Smooth muscle cell (in vitro differentiated cells): ENCODE data around the gene SLC17A9. TPM values are rescaled to one million over a fixed set of nuclear protein-coding genes. Genes with fewer than 3 reads are reported as not detected.
"Not testable (repeated sequence)": the region's sequence is repeated elsewhere in the genome, so short reads cannot be mapped to it uniquely, and the experiment has no call there.

Source experiments
- DNase-seq: peaks from one replicate; lab custom pipeline; 2025; ENCODE audit not compliant: unreplicated experiment; lab: John Stamatoyannopoulos, UW
- H2AFZ ChIP-seq: fragments of 200-600 bp; sonication (generic); 2 replicates; pipeline ENCODE4 v1.6.0; 2016; ENCODE audit warnings: antibody characterized with exemption, low read depth, mild to moderate bottlenecking
- H3F3A ChIP-seq: fragments of 200-600 bp; sonication (generic); 2 replicates; pipeline ENCODE4 v1.6.0; 2017; ENCODE audit warnings: antibody characterized with exemption, low read depth
- H3K27ac ChIP-seq: fragments of 200-600 bp; sonication (generic); 2 replicates; pipeline ENCODE4 v1.5.1; 2016; ENCODE audit warnings: low read depth, mild to moderate bottlenecking
- H3K27me3 ChIP-seq: fragments of 200-600 bp; sonication (generic); 2 replicates; pipeline ENCODE4 v1.6.1; 2016; ENCODE audit warnings: low read depth, mild to moderate bottlenecking
- H3K36me3 ChIP-seq: fragments of 200-600 bp; sonication (generic); 2 replicates; pipeline ENCODE4 v1.5.1; 2016; ENCODE audit warnings: low read depth
- H3K4me1 ChIP-seq: fragments of 200-600 bp; sonication (generic); 2 replicates; pipeline ENCODE4 v1.5.1; 2016; ENCODE audit warnings: low read depth
- H3K4me2 ChIP-seq: fragments of 200-600 bp; sonication (generic); 2 replicates; pipeline ENCODE4 v1.6.0; 2016; ENCODE audit warnings: mild to moderate bottlenecking
- H3K4me3 ChIP-seq: fragments of 200-600 bp; sonication (generic); 2 replicates; pipeline ENCODE4 v1.5.1; 2016; ENCODE audit warnings: mild to moderate bottlenecking
- H3K79me2 ChIP-seq: fragments of 200-600 bp; sonication (generic); 2 replicates; pipeline ENCODE4 v1.6.0; 2016; ENCODE audit warnings: low read depth, mild to moderate bottlenecking
- H3K9ac ChIP-seq: fragments of 200-600 bp; sonication (generic); 2 replicates; pipeline ENCODE4 v1.6.0; 2016; ENCODE audit warnings: low read depth
- H3K9me3 ChIP-seq: fragments of 200-600 bp; sonication (generic); replicated peaks from 2 replicates; pipeline ENCODE4 v1.5.1; 2016; ENCODE audit warnings: low read depth
- H4K20me1 ChIP-seq: fragments of 200-600 bp; sonication (generic); 2 replicates; pipeline ENCODE4 v1.6.0; 2016; ENCODE audit warnings: low read depth
- WGBS: methylation state at CpG from one replicate; pipeline ENCODE4 v1.1.7; 2016; ENCODE audit warnings: low lambda C conversion rate; 5-methylcytosine and 5-hydroxymethylcytosine counted together
- polyA plus RNA-seq: library from polyadenylated mRNA; unstranded; fragments of >200 nt; fragmentation: Nextera tagmentation; extraction: Ambion mirVana; gene quantifications from 2 replicates; pipeline ENCODE4 v1.2.1, GENCODE V29; 2016
- total RNA-seq: library from RNA; depleted of rRNA; stranded (reverse); fragments of >200 nt; gene quantifications from 2 replicates; pipeline ENCODE4 v1.2.3, GENCODE V29; 2014
- TF ChIP-seq, protein P1 (sequence below): fragments of 200-600 bp; sonication (generic); IDR thresholded peaks from 2 replicates; pipeline ENCODE4 v1.5.1; 2017; ENCODE audit warnings: borderline replicate concordance, mild to moderate bottlenecking, antibody characterized with exemption; ENCODE audit not compliant: insufficient read depth, poor library complexity, severe bottlenecking

Gene SLC17A9
- total and polyA plus RNA-seq, 2 experiments from 2014 or later = 32.5 to 96.7 TPM

DNA sequence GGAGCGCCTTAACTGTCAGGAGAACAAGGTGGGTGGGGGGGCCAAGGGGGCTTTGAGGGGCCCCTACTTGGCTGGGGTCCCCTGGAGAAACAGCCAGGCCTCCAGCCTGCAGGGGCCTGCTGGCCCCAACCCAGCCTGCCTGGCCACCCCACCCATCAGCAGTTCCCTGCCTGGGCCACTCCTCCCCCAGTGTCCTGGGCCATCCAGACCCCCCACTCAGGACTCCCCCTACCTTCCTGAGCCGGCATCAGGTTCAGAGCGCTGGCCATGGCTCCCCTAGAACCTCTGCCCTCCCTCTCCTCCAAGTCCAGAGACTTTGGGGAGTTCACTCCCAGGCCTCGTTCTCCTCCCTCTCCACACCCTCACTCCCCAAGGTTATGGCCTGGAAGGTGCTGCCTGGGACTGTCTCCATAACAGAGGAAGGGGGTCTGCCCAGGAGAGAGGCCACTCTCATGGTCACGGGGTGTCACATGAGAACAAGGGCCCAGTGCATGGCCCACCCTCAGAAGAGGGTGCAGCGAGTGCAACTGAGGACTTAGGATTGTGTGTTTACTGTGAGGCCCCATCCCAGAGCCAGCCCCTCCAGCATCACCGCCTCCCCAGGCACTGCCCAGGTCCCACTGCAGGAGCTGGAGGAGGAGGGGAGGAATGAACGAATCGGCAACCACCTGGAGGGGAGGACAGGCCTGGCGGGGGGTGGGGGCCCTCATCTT, 6.0 kb downstream of the SLC17A9 start:
- 90% methylated on average over 10 of the region's 10 CpGs for WGBS

DNA sequence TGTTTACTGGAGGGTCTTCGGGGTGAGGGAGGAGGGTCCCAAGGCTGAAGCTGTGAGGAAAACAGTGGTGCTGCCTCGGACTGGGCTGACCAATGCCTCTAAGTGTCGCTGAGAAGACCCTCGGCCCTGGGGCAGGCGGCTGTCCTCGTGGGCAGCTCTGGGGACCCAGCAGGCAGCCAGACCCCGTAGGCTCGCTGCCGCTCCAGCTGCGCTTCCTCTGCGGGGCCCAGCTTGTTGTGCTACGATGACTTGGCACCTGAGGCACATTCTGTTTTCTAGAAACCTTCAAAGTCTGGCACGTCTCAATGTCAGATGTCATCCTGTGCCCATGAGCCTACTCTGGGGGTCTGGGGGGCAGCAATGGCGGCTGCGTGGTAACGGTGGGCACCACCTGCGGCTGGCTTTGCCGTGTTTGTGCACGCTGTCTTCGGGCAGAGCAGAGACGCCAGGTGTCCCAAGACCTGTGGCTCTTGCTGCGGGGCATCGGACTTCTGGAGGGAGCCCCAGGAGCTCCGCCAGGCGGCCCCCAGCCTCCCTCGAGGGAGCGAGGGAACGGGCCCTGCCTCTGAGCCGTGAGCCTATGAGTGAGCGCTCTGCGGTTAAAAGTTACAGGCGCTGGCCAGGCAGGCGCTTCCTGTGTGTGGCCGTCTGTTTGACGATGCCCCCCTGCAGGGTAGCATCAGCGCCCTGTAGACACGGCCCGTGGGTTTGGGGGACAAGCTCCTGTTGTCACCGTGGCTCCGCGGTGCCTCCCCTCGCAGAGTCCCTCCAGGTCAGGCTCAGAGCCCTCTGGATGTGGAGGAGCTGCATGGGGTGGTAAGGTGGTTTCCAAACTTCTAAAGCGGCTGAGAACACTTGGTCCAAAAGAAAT, 6.8 kb downstream of the SLC17A9 start:
- Histone ChIP-seq H4K20me1 (peaks cover 97% of the 10 kb centered on the region), H2AFZ (no peak overlapping the region), H3K4me3 (no peak overlapping the region), H3F3A (no peaks in the 10 kb centered on the region), H3K4me2 (no peak overlapping the region), H3K36me3 (no peaks in the 10 kb centered on the region), H3K9me3 (no peaks in the 10 kb centered on the region), H3K27ac (no peak overlapping the region), H3K4me1 (peaks cover 3% of the 10 kb centered on the region), H3K27me3 (no peaks in the 10 kb centered on the region), H3K9ac (no peak overlapping the region), H3K79me2 (peaks cover 25% of the 10 kb centered on the region)
- no peak for DNase-seq
- WGBS = 97% methylated on average over 43 of the region's 43 CpGs
- TF ChIP-seq, protein P1, sequence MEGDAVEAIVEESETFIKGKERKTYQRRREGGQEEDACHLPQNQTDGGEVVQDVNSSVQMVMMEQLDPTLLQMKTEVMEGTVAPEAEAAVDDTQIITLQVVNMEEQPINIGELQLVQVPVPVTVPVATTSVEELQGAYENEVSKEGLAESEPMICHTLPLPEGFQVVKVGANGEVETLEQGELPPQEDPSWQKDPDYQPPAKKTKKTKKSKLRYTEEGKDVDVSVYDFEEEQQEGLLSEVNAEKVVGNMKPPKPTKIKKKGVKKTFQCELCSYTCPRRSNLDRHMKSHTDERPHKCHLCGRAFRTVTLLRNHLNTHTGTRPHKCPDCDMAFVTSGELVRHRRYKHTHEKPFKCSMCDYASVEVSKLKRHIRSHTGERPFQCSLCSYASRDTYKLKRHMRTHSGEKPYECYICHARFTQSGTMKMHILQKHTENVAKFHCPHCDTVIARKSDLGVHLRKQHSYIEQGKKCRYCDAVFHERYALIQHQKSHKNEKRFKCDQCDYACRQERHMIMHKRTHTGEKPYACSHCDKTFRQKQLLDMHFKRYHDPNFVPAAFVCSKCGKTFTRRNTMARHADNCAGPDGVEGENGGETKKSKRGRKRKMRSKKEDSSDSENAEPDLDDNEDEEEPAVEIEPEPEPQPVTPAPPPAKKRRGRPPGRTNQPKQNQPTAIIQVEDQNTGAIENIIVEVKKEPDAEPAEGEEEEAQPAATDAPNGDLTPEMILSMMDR = no peak

More for the DNA sequence above, 6.0 kb downstream of the SLC17A9 start:
- TF ChIP-seq, protein P1 = no peak
- Histone ChIP-seq H3K27me3 (no peaks in the 10 kb centered on the region), H3K4me1 (peaks cover 11% of the 10 kb centered on the region), H3K27ac (no peak overlapping the region), H3K4me2 (no peak overlapping the region), H3F3A (no peaks in the 10 kb centered on the region), H3K4me3 (no peak overlapping the region), H3K9me3 (no peaks in the 10 kb centered on the region), H2AFZ (no peak overlapping the region), H3K36me3 (no peaks in the 10 kb centered on the region), H3K9ac (no peak overlapping the region), H3K79me2 (peaks cover 27% of the 10 kb centered on the region), H4K20me1 (peaks cover 97% of the 10 kb centered on the region)
- DNase-seq = no peak

DNA sequence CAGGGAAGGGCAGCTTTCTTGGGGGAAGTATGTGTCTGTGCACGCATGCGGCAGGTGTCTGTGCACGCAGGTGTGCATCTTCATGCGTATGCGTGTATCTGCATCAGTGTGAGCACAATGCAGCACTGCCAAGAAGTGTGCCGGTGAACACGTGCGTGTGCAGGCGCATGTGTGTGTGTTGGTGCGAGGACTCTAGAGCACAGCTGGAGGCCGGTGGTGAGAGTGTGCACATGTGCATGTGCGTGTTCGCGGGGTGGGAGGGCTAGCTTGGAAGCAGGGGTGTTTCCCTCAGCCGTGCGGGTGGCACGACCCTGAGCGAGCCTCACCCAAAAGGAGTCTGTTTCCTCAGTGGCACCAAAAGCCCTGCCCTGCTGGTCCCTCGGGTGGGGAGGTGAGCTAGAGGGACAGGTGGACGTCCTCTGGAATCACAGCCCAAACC, 7.5 kb downstream of the SLC17A9 start:
- Histone ChIP-seq H3K9me3 (no peaks in the 10 kb centered on the region), H2AFZ (no peak overlapping the region)
- no peak for DNase-seq

DNA sequence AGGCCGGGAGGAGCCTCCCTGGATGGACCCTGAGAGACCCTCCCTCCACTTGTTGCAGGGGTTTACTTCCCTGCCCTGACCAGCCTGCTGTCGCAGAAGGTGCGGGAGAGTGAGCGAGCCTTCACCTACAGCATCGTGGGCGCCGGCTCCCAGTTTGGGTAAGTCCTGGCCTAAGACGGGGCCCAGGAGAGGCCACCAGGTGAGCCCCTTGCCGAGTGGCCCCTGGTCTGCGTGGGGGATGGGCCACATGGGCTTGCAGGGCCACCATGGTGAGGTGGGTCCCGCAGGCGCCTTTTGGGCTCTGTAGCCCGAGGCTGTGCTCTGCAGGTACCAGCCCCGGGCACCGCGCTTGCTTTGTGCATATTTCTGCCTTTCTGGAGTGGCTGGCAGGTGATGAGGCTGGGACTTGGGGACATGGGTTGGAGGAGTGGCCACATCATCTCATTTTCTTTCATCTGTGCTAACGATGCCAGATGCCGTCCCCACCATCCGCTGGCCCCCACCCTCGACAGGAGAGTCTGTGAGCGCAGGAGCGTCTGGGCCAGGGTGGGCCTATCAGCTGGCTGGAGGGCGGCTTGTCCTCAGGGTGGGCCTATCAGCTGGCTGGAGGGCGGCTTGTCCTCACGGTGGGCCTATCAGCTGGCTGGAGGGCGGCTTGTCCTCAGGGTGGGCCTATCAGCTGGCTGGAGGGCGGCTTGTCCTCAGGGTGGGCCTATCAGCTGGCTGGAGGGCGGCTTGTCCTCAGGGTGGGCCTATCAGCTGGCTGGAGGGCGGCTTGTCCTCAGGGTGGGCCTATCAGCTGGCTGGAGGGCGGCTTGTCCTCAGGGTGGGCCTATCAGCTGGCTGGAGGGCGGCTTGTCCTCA, 8.2 kb downstream of the SLC17A9 start:
- DNase-seq, H3F3A ChIP-seq, H3K4me3 ChIP-seq, H3K27me3 ChIP-seq, H3K9me3 ChIP-seq, H3K36me3 ChIP-seq, H2AFZ ChIP-seq, H3K4me2 ChIP-seq, H3K27ac ChIP-seq, H3K9ac ChIP-seq, H3K4me1 ChIP-seq: not testable (repeated sequence)
- H4K20me1 ChIP-seq = peaks cover 97% of the 10 kb centered on the region
- 96% methylated on average over 24 of the region's 31 CpGs for WGBS
- H3K79me2 ChIP-seq = peaks cover 11% of the 10 kb centered on the region

More for the DNA sequence above, 7.5 kb downstream of the SLC17A9 start:
- Histone ChIP-seq H3K27me3 (no peaks in the 10 kb centered on the region), H3F3A (no peaks in the 10 kb centered on the region), H3K9ac (no peak overlapping the region), H4K20me1 (peaks cover 97% of the 10 kb centered on the region), H3K4me2 (no peak overlapping the region), H3K4me1 (no peaks in the 10 kb centered on the region), H3K79me2 (peaks cover 18% of the 10 kb centered on the region), H3K4me3 (no peak overlapping the region), H3K36me3 (no peaks in the 10 kb centered on the region), H3K27ac (no peak overlapping the region)
- WGBS = 98% methylated on average over 17 of the region's 20 CpGs
- TF ChIP-seq, protein P1 = no peak
